PC-9 (cell line): Measurements from ENCODE around the gene TMA16.

Experiments
- EZH2 ChIP-seq: fragments of 200-600 bp; sonication (generic); IDR thresholded peaks from 2 replicates; pipeline ENCODE4 v1.8.0; 2017; ENCODE audit warnings: antibody characterized with exemption, low read depth
- TF ChIP-seq, protein P1 (sequence below): fragments of 200-600 bp; sonication (generic); conservative IDR thresholded peaks from 2 replicates; pipeline ENCODE4 v1.6.1; 2017; ENCODE audit warnings: mixed run types, antibody characterized with exemption, mild to moderate bottlenecking, moderate library complexity

DNA sequence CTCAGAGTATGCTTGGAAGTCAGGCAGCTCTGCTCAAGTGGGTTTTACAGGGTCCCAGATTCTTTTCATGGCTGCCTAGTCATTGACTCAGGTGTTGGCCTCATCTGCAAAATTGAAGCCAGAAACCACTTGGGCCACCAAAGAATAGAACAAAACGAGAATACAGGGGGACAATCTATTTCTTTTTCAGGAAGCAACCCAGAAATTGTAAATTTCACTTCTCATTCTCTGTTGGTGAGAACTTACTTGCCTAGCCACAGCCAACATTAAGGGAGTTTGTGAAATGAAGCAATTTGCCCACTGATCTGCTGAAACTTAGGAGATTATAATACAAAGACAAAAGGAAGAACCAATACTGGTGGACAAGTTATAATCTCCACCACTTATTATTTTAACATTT is 12.3 kb upstream of the TMA16 start:
- TF ChIP-seq, protein P1, sequence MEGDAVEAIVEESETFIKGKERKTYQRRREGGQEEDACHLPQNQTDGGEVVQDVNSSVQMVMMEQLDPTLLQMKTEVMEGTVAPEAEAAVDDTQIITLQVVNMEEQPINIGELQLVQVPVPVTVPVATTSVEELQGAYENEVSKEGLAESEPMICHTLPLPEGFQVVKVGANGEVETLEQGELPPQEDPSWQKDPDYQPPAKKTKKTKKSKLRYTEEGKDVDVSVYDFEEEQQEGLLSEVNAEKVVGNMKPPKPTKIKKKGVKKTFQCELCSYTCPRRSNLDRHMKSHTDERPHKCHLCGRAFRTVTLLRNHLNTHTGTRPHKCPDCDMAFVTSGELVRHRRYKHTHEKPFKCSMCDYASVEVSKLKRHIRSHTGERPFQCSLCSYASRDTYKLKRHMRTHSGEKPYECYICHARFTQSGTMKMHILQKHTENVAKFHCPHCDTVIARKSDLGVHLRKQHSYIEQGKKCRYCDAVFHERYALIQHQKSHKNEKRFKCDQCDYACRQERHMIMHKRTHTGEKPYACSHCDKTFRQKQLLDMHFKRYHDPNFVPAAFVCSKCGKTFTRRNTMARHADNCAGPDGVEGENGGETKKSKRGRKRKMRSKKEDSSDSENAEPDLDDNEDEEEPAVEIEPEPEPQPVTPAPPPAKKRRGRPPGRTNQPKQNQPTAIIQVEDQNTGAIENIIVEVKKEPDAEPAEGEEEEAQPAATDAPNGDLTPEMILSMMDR: no peak
- TF ChIP-seq EZH2: no peak
